Renal pelvis (tissue), 4 donors: ENCODE measurements around the gene MAB21L4. TPM values are rescaled to one million over a fixed set of nuclear protein-coding genes. Genes with fewer than 3 reads are reported as not detected.

Experiments
- DNase-seq: peaks from one replicate; pipeline ENCODE4 v3.0.0-alpha.2; 2013
- polyA plus RNA-seq, 3 donors: library from polyadenylated mRNA; unstranded; fragments of 120-200 nt; gene quantifications; one replicate each; pipeline ENCODE4 v1.2.1, GENCODE V29; 2013; ENCODE audit not compliant: insufficient read length in 3 of 3

Gene MAB21L4
- polyA plus RNA-seq, 3 donors: 10.7 to 11.2 (median 11.1) TPM

DNA sequence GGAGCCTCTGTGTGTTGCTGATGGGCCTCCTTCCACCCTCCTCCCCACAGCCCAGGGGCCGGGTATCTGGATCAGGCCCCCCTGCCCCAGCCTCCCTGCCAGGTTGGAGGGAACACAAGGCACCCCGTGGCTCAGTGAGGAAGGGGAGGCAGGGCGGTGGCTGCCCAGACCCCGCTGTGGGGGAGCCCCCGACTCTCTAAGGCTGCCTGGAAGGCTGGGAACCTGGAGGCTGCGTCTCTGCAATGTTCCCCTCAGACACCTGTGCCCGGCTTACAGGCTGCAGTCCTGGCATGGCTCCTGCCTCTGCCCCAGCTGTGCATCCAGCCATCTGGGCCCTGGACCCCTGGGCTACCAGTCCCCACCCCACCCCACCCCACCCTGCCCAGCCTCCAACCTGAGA is 438 bp upstream of the MAB21L4 start:
- no peak for DNase-seq

DNA sequence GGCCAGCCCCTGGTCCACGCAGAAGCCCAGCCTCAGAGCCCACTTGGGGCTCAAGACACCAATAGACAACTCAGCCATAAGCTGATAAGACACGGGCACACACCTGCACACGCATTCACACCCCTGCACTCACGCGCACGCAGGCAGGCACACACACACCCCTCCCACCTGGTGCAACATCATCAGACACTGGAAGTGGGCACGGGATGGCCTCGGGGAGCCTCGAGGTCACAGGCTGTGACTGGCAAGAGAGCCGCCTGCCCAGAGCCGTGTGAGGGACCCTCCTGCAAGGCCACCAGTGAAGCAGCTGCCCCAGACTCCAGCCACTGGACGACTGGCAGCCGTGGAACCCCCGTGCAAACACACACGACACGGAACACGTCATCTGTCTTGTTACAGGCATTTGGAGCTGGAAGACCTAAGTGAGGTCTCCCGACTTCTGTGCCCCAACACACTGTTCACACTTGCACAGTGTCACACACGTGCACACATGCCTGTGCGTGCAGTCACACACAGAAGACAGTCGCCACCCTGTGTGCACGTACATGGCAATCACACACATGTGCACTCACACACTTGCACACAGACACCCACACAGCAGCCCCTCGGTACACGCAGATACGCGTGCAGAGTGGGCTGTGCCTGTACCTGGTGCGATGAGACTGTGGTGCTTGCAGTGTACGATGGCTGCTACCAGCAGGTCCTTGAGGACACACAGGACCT is 959 bp downstream of the MAB21L4 start:
- no peak for DNase-seq

DNA sequence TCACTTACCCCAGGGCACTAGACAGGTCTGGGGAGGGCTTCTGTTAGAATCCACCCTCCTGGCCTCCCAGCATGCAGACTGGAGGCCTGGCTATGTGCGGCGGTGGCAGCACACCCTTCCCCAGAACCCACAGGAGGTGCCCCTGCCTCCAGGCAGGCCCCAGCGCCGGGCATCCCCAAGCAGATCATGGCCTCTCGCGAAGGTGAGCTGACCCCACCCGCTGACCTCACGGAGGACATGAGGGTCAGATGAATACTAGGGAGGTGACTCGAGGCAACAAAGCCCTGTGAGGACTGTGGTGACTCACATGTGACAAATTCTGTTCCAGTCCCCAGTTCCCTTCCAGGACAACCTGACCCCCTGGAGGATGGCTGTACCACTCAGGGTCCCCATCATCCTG is 1.9 kb downstream of the MAB21L4 start:
- no peak for DNase-seq

DNA sequence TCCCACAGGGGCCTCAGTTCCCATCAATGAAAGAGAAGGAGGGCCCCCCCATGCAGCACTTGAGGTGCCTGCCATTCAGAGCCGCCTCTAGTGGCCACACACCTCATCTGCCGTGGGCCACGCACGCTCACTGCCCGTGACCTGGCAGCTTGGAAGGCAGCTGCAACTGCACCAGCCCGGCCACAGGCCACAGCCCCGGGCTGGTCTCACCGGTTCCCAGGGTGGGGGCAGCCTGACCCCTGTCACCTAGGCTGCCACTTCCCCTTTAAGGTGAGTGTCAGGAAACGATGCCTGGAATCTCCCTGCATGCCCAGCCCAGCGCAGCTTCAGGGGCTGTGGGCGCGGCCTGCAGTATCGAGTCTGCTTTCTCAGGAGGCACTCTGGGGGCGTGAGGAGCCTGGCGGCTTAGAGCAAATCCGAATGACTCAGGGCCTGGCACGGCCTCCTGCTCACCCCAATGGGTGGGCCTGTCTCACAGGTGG is 2.6 kb downstream of the MAB21L4 start:
- DNase-seq: no peak

DNA sequence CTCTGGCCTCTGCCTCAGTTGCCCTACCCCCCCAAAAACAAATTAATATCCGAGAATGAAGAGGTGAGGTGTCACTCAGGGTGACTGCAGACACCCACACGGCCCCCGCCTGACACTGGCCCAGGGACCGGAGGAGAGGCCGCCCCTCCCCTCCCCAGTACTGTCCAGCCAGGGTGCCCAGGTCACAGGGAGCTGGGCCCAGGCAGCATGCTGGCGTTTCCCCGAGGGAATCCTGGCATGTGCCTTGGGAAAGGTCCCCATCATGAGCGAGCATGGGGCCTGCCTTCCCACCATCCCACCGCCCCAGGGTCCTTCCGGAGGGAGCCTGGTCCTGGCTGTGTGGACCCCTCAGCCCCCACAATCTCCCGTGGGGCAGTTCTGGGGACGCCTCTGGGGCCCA is 3.0 kb downstream of the MAB21L4 start:
- no peak for DNase-seq

DNA sequence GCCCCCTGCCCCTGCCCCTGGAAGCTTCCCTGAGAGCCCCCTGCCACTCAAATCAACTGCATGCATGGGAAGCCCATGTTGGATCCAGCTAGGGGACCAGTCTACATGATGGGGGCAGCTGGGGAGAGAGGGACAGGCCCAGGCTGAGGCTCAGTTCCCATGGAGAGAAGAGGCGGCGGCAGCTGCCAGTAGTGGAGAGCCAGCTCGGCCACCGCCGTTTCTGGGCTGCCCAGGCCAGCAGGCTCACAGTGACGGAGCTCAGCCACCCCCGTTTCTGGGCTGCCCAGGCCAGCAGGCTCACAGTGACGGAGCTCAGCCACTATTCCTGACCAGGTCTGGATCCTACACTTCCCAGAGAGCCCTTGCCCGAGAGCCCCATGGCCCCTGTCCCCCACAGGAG is 3.6 kb downstream of the MAB21L4 start:
- DNase-seq: no peak

DNA sequence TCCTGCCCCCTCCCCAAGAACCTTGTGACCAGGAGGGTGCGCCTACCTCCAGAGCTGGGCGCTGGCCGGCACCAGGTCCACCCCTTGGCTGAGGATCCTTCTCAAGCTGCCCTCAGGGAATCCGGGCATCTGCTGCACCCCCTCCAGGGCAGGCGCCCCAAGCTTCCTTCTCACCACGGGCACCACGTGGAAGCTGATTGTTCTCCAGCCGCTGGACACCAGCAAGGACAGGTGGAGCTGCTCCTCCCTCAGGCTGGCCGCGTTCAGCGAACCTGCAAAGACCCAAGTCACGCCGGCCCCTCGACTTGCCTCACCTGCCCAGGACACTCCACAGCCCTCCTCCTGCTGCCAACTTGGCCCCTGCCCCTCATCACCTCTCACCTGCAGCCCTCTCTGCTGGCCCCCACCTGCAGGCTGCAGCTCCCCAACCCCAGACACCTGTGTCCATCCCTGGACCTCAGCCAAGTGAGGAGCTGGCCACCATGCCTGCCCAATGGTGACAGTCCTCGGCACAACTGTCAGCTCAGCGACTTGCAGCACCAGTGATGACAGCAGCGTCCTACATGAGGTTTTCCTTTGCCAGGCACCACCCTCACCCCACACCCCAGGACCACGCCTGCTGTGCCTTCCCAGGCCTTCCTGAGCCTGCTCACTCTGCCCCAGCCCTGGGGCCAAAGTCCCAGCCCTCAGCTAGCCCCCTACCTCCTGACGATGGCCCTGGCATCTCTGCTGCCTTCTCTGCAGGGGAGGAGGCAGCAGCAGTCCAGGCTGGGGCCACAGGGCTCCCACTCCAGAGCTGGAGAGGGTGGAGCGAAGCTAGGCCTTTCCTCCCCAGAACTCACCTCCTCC is 4.2 kb downstream of the MAB21L4 start:
- DNase-seq: no peak

DNA sequence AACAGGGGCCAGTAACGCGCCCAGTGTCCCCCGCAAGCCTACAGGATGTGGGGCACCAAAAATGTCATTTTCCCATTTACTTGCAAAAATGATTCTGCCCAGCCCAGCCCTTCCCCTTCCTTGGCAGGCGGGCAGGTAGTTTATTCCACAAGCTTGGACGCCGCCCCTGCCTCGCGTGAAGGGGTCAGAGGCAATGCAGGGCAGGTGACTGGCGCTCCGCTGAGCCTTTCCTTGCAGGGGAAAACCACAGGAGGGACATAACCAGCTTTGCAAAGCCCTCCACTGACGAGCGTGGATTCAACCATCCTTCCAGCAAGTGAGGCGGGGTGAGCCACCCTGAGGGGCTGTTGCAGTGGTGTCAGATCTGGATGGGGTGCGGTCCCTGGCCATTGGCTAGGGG is 5.3 kb downstream of the MAB21L4 start:
- DNase-seq: no peak

DNA sequence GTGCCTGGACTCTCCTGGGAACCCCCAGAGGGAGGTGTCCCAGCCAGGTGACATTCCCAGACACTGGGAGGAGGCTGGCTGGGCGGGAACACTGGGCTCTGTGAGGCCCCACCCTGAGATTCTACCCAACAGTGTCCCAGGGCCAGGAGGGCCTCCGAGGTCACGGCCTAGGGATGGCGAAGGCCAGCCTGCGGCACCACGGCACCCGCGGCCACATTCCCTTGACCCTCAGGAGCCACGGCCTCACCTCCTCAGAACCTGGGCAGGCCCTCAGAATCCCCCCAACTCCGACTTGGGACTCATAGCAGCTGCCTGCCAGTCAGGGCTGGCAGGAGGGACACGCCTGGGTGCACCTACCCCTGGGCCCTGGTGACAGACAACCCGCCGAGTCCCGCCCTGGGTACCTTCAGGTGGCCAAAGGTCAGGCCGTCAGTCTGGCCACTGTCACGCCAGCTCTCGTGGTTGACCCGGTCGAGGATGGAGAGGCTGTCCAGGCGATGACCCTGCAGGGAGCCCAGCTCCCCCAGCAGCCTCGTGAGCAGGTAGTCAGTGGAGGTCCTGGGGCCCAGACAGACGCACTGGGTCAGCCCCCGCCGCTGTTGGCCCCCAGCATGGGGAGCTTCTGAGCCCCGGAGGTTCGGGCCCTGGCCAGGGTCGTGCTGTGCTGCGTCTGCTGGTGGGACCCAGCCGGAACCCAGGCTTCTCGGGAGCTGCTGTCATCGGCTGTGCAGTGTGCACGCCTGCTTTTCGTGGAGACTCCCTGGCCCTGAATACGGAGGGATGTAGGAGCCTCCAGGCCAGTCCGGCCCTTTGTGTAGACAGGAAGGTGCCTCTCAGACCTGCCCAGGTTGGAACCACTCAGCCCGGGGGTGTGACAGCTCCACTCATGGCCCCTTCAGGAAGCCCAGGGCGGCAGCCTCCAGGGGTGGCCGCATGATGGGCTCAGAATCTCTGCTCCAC is 6.1 kb downstream of the MAB21L4 start:
- DNase-seq: no peak

DNA sequence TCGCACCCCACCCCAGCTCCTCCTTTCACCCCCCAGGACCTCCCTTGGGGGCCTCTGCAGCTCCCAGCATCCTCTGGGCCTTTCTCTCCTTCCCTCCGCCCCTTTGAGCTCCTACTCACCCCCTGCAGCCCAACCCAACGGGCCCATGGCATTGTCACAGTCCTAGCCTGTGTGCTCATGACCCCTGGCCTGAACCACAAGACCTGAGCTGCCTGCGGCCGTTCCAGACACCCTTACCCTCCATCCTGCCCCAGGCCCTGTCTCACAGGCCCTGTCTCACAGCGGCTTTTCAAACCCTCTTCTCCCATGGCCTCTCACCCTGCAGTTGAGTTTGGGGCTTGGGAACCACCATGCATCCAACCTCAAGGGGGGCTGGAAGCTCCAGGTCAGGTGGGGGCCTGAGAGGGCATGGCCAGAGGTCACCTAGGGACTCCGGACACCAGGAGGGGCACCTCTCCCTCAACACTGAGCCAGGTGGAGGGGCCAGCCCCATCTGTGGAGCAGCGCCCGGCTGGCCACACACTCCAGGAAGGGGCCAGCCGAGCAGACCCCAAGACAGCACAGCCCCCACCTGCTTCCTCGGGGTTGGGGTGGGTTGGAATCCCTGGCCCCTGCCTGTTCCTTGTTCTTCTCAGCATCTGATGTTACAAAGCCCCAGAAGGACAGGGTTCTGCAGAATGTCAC is 6.9 kb downstream of the MAB21L4 start:
- DNase-seq: no peak

DNA sequence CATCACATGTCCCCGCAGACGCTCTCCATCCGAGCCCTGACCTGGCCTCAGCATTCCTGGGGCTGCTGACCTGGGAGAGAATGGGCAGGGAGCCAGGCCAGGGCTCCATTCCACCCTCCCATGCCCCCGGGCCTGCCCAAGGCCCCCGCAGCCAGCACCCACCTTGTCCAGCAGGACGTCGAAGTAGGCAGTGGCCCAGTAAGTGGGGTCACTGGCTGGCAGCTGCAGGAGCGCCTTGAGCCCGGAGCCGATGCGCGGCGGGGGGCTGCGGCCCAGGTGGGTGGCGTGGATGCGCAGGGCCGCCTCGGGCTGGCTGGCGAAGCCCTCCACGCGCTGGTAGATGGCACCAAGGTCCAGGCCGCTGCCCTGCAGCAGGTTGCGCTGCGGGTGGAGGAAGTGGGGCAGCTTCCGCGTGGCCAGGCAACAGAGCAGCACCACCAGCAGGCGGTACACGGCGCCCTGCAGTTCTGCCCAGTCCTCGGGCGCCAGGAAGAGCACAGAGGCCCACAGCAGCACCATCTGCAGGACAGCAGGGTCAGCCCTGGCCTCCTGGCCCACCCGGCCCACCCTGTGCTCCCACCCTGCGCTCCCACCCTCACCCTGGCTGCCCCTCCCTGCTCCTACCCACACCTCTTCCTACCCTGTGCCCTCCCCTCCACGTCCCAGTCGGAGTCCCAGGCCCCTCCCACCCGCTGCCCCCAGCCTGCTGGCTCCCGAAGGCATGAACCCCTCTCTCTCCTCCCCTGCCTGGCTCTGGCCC is 7.6 kb downstream of the MAB21L4 start:
- DNase-seq: no peak

DNA sequence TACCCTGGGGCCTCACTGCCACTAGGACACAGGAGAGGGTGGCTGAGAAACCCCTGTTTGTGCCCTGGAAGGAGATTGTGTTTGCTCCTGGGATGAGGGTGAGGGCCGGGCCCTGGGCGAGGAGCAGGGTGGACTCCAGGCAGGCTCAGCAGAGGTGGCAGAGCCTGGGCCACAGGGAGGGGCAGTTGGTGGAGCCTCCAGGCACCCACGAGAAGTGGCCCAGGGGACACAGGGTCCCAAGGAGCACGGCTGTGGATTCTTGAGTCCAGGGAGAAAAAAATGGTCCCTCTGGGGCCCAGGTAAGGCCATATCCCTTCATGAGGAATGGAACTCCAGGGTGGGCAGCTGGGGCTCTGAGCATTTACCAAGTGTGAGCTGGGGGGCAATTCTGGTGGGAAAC is 8.3 kb downstream of the MAB21L4 start:
- no peak for DNase-seq

DNA sequence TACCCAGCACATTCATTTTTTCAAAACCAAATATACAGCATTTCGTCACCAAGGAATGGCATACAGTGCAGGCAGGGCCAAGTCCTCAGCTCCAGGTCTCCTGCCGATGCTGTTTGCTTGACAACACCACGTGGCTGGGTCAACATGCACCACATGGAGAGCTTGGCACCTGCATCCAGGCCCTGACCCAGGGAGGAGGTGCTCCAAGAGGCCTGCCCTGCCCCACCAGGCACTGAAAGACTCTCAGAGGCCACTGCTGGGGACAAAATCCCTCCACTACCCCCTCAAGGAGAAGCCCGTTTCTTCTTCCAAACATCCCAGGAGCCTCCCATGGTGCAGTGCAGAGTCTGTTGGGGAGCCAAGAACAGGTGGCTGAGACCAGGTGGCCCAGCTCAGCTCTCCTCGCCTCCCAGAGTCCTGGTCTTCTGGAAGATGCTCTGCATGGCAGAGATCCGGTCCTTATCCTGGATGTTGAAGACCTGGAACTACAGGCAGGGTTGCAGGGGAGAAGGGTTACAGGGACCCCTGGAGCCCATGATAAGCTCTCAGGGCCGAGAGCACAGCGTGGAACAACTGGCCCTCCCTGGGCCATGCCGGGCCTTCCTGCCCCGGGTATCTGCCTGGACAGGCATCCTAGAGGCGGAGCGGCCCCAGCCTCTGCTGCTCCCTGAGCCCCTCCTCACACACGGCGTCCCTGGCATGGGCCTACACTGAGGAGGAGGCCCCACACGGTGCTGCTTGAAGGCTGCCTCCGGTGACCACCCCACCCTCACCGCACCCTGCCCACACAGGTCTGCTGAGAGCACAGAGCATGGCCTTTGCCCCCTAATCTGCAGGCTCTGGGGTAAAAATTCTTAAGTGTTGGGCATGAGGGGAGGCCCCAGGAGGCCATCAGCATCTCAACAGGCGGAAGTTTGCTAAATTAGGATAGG is 9.0 kb downstream of the MAB21L4 start:
- DNase-seq: no peak

DNA sequence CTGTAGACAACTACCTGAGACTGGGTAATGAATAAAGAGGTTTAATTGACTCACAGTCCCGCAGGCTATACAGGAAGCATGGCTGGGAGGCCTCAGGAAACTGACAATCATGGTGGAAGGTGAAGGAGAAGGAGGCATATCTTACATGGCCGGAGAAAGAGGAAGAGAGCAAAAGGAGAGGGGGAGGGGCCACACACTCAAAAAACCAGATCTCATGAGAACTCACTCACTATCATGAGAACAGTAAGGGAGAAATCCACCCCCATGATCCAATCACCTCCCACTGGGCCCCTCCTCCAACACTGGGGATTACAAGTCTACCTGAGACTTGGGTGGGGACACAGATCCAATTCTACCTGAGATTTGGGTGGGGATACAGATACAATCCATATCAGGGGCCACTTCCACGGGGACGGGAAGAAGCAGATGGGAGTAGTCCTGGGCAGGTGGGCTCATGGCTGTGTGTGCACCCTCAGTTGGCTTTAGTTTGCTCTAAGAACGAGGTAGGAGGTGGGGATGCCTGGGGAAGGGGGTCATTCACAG is 9.9 kb downstream of the MAB21L4 start:
- DNase-seq: no peak

DNA sequence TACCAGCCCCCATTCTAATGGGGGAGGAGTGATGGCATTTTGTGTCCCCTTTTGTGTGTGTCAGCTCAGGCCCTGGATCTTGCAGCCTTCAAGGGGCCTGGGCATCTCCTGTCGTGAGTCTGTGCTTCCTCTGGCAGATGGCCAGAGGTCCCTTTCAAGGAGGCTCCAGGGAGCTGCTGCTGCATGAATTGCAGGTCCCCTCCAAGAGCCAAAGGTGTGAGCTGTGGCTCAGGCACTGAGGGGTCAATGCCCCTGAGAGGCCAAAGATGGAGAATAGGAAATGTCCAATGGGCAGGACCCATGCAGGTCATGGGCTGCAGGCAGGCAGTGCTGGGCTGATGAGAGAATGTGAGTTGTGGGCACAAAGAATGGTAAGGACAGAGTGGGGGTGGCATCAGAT is 10.4 kb downstream of the MAB21L4 start:
- no peak for DNase-seq

DNA sequence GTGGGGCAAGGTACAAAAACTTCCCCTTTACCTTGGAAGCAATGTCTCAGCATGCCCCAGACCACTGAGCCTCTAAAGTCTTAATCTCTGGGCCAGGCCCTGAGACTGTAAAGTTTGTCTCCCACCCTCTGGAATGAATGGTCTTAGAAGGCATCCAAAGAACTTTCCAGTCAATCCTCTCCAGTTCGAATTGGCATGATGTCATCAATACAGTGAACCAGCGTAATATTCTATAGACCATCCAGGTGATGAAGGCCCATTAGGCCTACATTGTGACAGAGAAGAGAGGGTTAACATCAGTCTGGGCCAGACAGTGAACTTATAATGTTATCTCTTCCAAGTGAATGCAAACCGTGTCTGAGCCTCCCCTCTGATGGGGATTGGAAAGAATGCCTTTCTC is 11.2 kb downstream of the MAB21L4 start:
- DNase-seq: no peak

DNA sequence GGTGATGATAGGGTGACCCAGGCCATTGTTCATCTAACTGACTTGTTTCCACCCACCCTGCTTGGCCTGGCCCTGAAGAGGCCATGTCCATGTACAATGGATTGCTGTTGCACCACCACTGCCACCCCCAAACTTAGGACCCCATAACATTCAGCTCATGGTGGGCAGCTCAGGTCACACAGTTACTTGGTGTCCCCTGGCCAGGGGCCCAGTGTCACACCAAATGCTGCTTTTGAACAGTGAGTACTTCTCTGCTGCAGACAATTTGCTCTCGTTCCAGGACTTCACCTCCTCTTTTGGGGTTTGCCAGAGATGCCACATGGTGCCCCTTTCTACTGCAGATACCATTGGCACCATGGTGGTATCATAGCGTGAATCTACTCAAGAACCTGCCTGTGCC is 11.7 kb downstream of the MAB21L4 start:
- DNase-seq: no peak

DNA sequence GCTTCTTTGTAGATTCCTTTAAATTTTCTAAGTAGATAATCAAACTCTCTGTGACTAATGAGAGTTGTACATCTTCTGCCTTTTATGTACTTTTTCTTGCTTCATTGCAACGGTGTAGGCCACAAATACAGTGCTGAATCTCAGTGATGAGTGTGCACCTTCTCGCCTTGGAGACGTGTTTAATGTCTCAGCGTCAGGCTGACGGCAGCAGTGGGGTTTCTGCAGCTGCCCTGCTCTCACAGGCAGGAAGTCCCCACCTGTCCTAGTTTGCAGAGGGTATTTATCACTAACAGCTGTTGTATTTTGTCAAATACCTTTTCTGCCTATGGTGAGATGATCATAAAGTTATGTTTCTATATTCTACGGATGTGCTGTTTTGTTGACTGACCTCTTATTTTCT is 14.0 kb downstream of the MAB21L4 start:
- no peak for DNase-seq

DNA sequence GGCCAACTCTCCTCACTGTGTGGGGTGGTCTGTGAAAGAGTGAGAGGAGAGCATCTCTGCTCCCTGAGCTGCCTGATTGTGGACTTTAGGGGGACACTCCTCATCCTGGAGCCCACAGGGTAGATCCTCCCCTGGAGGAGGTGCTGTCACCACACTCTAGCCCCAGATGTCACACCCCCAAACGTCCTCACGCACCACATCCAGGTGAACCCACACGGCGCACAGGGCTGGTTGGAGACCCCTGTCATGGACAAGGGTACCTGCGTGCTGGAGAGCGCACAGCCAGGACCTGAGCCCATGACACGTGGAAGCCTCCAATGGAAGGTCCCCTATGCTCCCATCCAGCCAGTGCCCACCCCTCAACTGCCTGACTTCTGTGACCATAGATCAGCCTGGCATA is 16.9 kb downstream of the MAB21L4 start:
- no peak for DNase-seq
